ENCODE results near the gene PRPH2.

- TF ChIP-seq, protein P1, sequence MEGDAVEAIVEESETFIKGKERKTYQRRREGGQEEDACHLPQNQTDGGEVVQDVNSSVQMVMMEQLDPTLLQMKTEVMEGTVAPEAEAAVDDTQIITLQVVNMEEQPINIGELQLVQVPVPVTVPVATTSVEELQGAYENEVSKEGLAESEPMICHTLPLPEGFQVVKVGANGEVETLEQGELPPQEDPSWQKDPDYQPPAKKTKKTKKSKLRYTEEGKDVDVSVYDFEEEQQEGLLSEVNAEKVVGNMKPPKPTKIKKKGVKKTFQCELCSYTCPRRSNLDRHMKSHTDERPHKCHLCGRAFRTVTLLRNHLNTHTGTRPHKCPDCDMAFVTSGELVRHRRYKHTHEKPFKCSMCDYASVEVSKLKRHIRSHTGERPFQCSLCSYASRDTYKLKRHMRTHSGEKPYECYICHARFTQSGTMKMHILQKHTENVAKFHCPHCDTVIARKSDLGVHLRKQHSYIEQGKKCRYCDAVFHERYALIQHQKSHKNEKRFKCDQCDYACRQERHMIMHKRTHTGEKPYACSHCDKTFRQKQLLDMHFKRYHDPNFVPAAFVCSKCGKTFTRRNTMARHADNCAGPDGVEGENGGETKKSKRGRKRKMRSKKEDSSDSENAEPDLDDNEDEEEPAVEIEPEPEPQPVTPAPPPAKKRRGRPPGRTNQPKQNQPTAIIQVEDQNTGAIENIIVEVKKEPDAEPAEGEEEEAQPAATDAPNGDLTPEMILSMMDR (IDR thresholded peaks at IDR 0.05; ENCODE audit: insufficient read depth, low read depth, low read length) = no peak
- TF ChIP-seq EZH2 (IDR thresholded peaks at IDR 0.05; ENCODE audit: insufficient read depth, low read length) = no peak
Measured at GRCh38 chr6:42724825-42725224, 2.4 kb upstream of the PRPH2 start.

Data from astrocyte (in vitro differentiated cells and primary cell).